WTC11 (cell line): ENCODE data around the gene DNAH11. TPM values are rescaled to one million over a fixed set of nuclear protein-coding genes. Genes with fewer than 3 reads are reported as not detected.
A peak's percentile ranks its signal among the peaks of the same experiment; 100 is the strongest.

ENCODE experiments used
- ATAC-seq: fragments of 200-7000 bp; cut with Tn5 transposase; 2 replicates; pipeline ENCODE4 v1.10.0; 2021; ENCODE audit warnings: mild to moderate bottlenecking, moderate library complexity
- CTCF ChIA-PET: fragments of 300-600 bp; sonication (Branson Sonifier 250); formaldehyde crosslinking; loops from one replicate; lab custom pipeline; 2021; ENCODE audit warnings: antibody characterized with exemption; lab: Charles Lee
- POLR2A ChIA-PET: fragments of 350-600 bp; sonication (Branson Sonifier 250); formaldehyde crosslinking; loops from one replicate; lab custom pipeline; 2021; ENCODE audit warnings: antibody characterized with exemption; lab: Charles Lee
- DNase-seq: peaks from one replicate; pipeline ENCODE4 v3.0.0; 2021; ENCODE audit warnings: low spot score
- H3K27ac Mint-ChIP-seq: 2 replicates; pipeline ENCODE4 v1.8.0; 2021; ENCODE audit warnings: mixed read lengths
- H3K27me3 Mint-ChIP-seq: 2 replicates; pipeline ENCODE4 v1.8.0; 2021; ENCODE audit warnings: low read depth, mild to moderate bottlenecking, moderate library complexity, mixed read lengths
- H3K36me3 Mint-ChIP-seq: 2 replicates; pipeline ENCODE4 v1.8.0; 2021; ENCODE audit warnings: mixed read lengths
- H3K4me1 Mint-ChIP-seq: 2 replicates; pipeline ENCODE4 v1.8.0; 2022; ENCODE audit warnings: mixed read lengths
- H3K4me3 Mint-ChIP-seq: 2 replicates; pipeline ENCODE4 v1.8.0; 2021; ENCODE audit warnings: mild to moderate bottlenecking, moderate library complexity, mixed read lengths
- H3K9me3 Mint-ChIP-seq: 2 replicates; pipeline ENCODE4 v1.8.0; 2021; ENCODE audit warnings: mixed read lengths
- CREB1 ChIP-seq: sonication (generic); formaldehyde crosslinking; IDR thresholded peaks from 2 replicates; pipeline ENCODE4 v1.8.0; 2023; ENCODE audit warnings: mild to moderate bottlenecking, missing genetic modification reagents
- E2F5 ChIP-seq: sonication (generic); formaldehyde crosslinking; IDR thresholded peaks from 2 replicates; pipeline ENCODE4 v1.8.1; 2022; ENCODE audit warnings: mild to moderate bottlenecking, moderate library complexity, missing genetic modification reagents
- ETV6 ChIP-seq: sonication (generic); formaldehyde crosslinking; IDR thresholded peaks from 2 replicates; pipeline ENCODE4 v1.8.1; 2022; ENCODE audit warnings: mild to moderate bottlenecking, missing genetic modification reagents
- FOXP1 ChIP-seq: sonication (generic); formaldehyde crosslinking; IDR thresholded peaks from 2 replicates; pipeline ENCODE4 v1.8.0; 2022; ENCODE audit warnings: missing genetic modification reagents, mild to moderate bottlenecking, moderate library complexity, borderline replicate concordance
- GRHL2 ChIP-seq: fragments of 250-450 bp; sonication (Bioruptor Pico); IDR thresholded peaks from 2 replicates; pipeline ENCODE4 v1.8.0; 2022; ENCODE audit warnings: mild to moderate bottlenecking, moderate library complexity; ENCODE audit not compliant: insufficient replicate concordance, severe bottlenecking
- HMGXB4 ChIP-seq: sonication (generic); formaldehyde crosslinking; IDR thresholded peaks from 2 replicates; pipeline ENCODE4 v1.8.1; 2023; ENCODE audit warnings: mild to moderate bottlenecking, moderate library complexity, missing genetic modification reagents
- NFATC4 ChIP-seq: fragments of 250-450 bp; sonication (Bioruptor Pico); IDR thresholded peaks from 2 replicates; pipeline ENCODE4 v1.9.0; 2021; ENCODE audit warnings: mild to moderate bottlenecking
- NFYB ChIP-seq: sonication (generic); formaldehyde crosslinking; conservative IDR thresholded peaks from 2 replicates; pipeline ENCODE4 v1.8.0; 2022; ENCODE audit warnings: low read depth, missing genetic modification reagents
- PRDM15 ChIP-seq: sonication (generic); formaldehyde crosslinking; IDR thresholded peaks from 2 replicates; pipeline ENCODE4 v1.8.0; 2022; ENCODE audit warnings: missing genetic modification reagents
- SMAD4 ChIP-seq: sonication (generic); formaldehyde crosslinking; IDR thresholded peaks from 2 replicates; pipeline ENCODE4 v1.8.0; 2022; ENCODE audit warnings: mild to moderate bottlenecking, missing genetic modification reagents
- TP53 ChIP-seq: sonication (generic); formaldehyde crosslinking; IDR thresholded peaks from 2 replicates; pipeline ENCODE4 v1.8.1; 2023; ENCODE audit warnings: mild to moderate bottlenecking, missing genetic modification reagents
- ZBTB21 ChIP-seq: sonication (generic); formaldehyde crosslinking; IDR thresholded peaks from 2 replicates; pipeline ENCODE4 v1.8.1; 2023; ENCODE audit warnings: mild to moderate bottlenecking, missing genetic modification reagents, borderline replicate concordance
- ZMAT4 ChIP-seq: fragments of 250-450 bp; sonication (Bioruptor Pico); IDR thresholded peaks from 2 replicates; pipeline ENCODE4 v1.9.0; 2021; ENCODE audit warnings: mild to moderate bottlenecking
- ZNF121 ChIP-seq: sonication (generic); formaldehyde crosslinking; IDR thresholded peaks from 2 replicates; pipeline ENCODE4 v1.8.0; 2023; ENCODE audit warnings: missing genetic modification reagents
- ZNF219 ChIP-seq: sonication (generic); formaldehyde crosslinking; IDR thresholded peaks from 2 replicates; pipeline ENCODE4 v1.8.0; 2023; ENCODE audit warnings: missing genetic modification reagents, mild to moderate bottlenecking, borderline replicate concordance
- ZNF281 ChIP-seq: sonication (generic); formaldehyde crosslinking; IDR thresholded peaks from 2 replicates; pipeline ENCODE4 v1.8.0; 2023; ENCODE audit warnings: mild to moderate bottlenecking, missing genetic modification reagents
- ZNF425 ChIP-seq: fragments of 250-450 bp; sonication (Bioruptor Pico); conservative IDR thresholded peaks from 2 replicates; pipeline ENCODE4 v1.9.0; 2021; ENCODE audit warnings: mild to moderate bottlenecking
- ZSCAN18 ChIP-seq: fragments of 250-450 bp; sonication (Bioruptor Pico); IDR thresholded peaks from 2 replicates; pipeline ENCODE4 v2.1.2; 2022; ENCODE audit warnings: mild to moderate bottlenecking, moderate library complexity
- total RNA-seq: library from RNA; stranded (reverse); gene quantifications from 3 replicates; pipeline ENCODE4 v1.2.3, GENCODE V29; 2021

The DNAH11 gene
- total RNA-seq, 1 experiment from 2014 or later: 6.4 TPM

- H3K27me3 Mint-ChIP-seq: no peaks in the 10 kb centered on the region
- H3K9me3 Mint-ChIP-seq: no peaks in the 10 kb centered on the region
- ATAC-seq: no peak
- H3K4me1 Mint-ChIP-seq: peaks cover 69% of the 10 kb centered on the region
- peak overlapping the region; percentile 8; the same call in 1 of the 2 replicates for H3K4me3 Mint-ChIP-seq
- DNase-seq: no peak
- TF ChIP-seq FOXP1 (CRISPR knock-in tag) (no peak), NFYB (no peak), GRHL2 (CRISPR knock-in tag) (no peak), ZNF121 (CRISPR knock-in tag) (no peak), PRDM15 (CRISPR knock-in tag) (no peak), ETV6 (CRISPR knock-in tag) (no peak), ZNF281 (CRISPR knock-in tag) (no peak), NFATC4 (CRISPR knock-in tag) (no peak), E2F5 (no peak), ZNF425 (no peak), ZSCAN18 (CRISPR knock-in tag) (no peak), HMGXB4 (CRISPR knock-in tag) (no peak), CREB1 (CRISPR knock-in tag) (no peak), ZNF219 (no peak), ZMAT4 (CRISPR knock-in tag) (no peak), ZBTB21 (no peak), TP53 (CRISPR knock-in tag) (no peak), SMAD4 (CRISPR knock-in tag) (no peak)
- ChIA-PET POLR2A (interaction anchor here (0.6 kb wide), 2 partner anchors 17 to 517 kb away, joined by 3 to 5 read pairs; no protein-coding TSS in a partner anchor), CTCF (interaction anchor here (0.6 kb wide), 3 partner anchors 19 to 143 kb away, joined by 3 to 5 read pairs (median 3); no protein-coding TSS in a partner anchor)
- peaks cover 24% of the 10 kb centered on the region for H3K36me3 Mint-ChIP-seq
- H3K27ac Mint-ChIP-seq: peak overlapping the region; percentile 12; the same call in 1 of the 2 replicates
These were observed 397.1 kb downstream of the DNAH11 start for GRCh38 chr7:21939858-21940372.
